ENCODE data around the gene CACNA1I.
"Not testable (repeated sequence)": the region's sequence is repeated elsewhere in the genome, so short reads cannot be mapped to it uniquely, and the experiment has no call there.

The CACNA1I gene

DNA sequence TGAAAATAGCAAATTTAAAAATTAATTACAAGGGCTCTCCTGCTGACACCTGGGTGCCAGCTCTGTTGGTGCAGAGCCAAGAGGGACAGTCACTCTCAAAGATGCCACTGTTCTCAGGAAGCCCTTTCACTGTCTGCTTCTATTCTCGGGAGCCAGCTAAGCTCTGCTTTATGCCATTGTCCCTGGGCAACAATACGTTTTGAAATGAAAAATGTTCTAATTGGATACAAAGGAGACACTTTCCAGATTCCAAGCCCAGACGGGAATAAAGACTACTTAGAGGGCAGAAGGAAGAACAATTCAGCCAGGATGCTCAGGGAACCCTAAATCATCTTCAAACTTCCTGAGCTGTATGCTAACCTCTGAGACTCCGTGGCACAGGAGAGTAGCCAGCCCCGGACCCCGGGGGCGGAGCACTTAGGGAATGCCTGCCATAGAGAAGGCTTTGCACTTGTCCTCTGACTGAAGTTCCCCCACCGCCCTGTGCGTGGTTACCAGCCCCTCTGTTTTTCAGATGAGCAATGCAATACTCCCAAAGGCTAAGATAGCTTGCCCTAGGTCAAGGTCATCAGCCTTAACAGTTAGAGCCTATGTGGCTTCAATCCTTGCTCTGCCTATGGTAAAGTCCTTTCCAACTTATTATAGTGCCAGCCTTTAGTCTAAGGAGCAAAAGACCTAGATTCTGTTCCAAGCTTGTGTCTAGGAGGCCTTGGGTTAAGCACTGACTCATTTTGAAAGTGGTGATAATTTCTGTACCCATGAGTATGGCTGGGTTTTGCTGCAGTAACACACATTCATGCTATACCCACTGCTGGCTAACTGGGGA lies 150.9 kb downstream of the CACNA1I start:
- DNase-seq (ENCODE audit: low spot score): no peak

DNA sequence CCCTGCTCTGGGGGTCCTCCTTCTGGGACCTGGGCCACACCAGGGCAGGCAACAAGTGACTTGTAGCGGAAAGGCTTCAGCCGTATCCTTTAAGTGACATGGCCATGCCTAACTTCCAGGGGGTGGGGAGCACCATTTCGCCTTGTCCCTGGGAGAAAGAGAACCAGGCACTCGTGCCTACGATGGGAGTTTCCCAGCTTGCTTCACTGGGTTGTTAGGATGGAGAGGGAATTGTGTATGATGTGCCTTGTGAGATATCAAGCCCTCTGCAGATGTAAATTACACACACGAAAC lies 151.4 kb downstream of the CACNA1I start:
- DNase-seq (ENCODE audit: low spot score): no peak

DNA sequence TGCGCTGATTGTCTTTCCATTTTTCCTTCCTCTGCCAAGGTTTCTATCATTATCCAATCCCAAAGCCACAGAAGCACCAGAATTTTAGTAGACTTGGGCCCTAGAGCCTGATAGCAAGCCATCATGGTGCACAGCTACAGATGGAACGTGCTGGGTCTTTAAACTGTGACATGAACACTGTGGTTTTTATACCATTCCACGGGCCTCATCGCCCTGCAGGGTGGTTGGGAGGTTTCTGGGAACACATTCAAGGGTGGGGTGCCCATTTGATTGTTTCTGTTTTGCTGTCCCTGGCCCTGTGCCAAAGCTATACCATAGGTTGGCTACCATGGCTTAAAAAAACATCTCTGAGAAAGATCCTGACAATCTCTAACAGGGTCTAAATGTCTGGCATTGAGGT lies 151.9 kb downstream of the CACNA1I start:
- DNase-seq (ENCODE audit: low spot score): no peak

- no peak for DNase-seq (ENCODE audit: low spot score)
Observed at GRCh38 chr22:39723463-39723862, 152.9 kb downstream of the CACNA1I start.

DNA sequence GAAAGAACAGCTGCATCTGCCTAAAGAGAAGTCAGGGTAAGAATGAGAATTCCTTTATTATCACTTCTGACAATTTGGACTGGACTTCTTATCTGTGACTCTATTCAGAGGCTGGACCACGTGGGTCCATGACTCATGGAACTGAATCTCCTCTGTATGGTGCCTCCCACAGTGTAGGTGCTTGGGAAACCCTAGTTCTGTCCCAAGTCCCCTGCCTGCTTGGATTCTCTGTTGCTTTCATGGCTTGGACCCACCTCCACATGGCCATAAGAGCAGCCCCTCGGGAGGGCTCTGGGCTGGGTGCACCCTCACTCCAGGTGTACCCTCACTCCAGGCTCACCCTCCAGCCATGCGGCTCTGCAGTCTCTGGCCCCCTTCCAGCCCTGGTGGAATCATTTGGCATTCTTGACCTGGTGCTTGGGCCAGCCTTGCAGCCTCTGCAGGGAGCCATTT lies 153.4 kb downstream of the CACNA1I start:
- peak; percentile 40 for DNase-seq (ENCODE audit: low spot score)

DNA sequence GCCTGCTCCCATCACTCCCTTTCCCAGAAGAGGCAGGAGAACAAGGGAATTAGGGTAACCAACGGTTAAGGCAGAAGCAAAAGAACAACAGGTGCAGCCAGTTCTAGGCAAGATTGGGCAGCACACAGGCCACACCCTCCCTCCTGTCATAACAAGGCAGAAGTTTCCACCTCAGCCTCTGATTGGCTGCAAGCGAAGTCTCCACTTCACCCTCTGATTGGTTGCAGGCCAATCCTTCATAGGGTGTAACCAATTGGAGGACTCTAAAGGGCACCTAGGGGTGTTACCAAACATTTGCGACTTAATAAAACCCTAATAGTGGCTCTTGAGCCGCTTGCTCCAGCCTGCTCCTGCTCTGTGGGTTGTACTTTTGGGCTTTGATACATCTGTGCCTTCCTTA lies 153.8 kb downstream of the CACNA1I start:
- no peak for DNase-seq (ENCODE audit: low spot score)

DNA sequence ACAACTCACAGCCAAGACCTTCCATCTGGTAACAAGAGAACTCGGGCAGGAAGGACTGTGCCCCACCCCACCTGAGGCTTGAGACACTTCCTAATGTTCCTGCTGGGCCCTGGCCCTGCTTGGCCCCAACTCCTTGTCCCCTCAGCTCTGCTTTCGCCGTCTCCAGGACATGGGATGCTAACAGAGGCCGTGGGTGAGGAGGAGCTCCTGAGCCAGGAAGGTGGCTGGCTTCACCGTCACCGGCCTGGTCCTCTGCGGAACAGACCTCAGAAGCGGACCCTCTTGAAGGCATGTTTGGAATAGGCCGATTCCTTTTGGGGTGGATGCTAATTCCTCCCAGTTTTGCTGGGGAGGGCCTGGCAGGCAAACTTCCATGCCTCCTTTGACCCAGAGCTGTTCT lies 154.3 kb downstream of the CACNA1I start:
- no peak for DNase-seq (ENCODE audit: low spot score)

DNA sequence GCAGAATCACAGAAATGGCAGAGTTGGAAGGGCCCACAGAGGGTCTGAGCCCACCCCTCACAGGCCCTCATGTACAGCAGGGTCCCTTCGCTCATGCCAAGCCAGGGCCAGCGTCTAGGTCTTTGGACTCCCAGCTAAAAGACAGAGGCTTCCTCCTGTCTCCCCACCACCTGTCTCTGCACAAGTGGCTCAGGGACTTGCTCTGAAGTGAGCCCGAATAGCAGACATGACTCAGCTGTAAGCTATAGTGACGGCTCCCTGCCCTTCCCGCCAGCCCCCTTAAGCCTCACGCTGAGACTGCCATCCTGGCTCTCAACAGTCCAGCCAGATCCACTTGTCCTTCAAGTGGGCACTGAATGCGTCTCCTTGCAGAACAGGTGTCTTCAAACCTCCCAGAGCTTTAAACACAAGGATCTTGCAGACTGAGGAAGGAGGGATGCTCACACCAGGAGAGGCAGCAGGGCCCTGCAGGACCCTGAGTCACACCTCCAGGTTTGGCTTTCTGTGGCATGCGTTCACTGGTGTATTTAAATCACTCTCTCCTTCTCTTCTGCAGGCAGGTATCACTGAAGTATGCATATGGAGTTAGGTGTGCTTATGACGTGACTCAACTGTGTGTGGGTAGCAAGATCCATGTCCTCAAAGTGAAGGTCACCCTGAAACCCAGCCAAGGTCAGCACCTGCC lies 154.9 kb downstream of the CACNA1I start:
- no peak for DNase-seq (ENCODE audit: low spot score)

DNA sequence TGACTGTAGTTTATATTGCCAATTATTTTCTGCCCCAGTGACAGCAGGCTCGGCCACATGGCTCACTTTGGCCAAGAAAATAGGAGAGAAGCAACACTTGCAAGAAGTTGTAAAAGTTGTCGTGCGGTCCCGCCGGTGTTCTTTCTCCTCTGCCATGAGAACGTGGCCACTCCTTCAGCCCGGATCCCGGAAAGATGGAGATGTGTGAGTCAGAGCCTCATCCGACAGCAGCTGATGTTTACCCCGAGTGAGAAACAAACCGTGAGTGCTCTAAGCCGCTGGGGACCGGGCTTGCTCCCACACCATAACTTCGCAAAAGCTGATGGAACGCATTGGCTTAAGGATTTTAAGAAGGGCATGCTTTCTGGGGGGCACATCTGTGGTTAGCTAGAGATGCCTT lies 157.0 kb downstream of the CACNA1I start:
- no peak for DNase-seq (ENCODE audit: low spot score)

DNA sequence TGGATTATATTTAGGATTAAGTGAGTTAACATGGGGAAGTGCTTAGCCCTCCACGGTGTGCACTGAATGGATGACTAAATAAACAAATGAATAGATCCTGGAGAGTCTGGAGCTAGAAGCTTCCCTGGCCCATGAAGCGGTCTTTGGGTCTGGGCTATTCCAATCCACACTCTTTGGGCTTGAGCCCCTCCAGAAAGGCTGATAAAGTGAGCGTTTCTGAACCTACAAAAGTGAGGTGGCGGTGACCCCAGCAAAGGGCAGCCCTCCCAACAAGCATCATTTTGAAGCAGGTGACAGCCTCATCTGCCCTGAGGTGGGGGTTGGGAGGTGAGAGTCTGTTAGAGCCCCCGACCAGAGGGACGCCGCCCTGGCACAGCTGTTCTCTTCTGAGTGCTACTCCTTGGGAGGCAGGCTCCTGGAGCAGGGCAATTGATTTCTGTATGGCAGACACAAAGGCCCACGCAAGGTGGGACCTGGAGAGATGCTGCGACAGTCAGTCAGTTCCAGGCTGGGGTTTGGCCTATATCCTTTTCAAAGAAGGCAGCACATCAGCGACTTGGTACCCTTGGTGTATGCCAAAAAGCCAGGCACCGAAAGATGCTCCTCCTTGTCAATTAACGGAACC lies 157.8 kb downstream of the CACNA1I start:
- DNase-seq (ENCODE audit: low spot score): no peak

DNA sequence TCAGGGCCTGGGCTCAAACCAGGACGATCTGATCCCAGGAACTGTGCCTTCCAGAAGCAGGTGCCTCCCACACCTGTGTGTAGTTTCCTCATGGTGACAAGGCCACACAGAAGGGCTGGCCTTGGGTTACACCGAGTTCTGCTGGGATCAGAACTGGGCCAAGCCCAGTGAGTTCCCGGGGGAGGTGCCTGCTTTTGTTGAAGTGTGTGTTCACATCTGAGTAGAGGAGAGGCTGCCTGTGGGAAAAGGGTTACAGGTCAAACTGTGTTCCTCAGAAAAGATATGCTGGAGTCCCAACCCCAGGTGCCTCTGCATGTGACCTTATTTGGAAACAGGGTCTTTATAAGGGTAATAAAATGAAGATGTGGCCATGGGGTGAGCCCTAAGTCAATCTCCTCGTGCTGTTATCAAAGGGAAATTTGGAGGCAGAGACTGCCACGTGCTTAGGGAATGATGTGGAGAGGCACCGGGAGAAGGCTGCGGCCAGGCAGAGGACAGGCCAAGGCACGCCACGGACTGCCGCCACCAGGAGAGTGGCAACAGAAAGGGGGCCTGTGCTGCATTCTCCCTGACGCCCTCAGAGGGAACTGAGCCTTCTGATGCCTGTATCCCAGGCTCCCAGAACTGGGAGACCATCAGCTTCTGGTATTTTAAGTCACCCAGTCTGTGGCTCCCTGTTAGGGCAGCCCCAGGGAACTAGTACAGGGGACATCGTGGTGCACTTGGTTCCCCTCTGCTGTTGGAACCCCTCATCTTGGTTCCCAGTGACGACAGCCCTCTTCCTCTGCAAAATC lies 158.8 kb downstream of the CACNA1I start:
- no peak for DNase-seq (ENCODE audit: low spot score)

DNA sequence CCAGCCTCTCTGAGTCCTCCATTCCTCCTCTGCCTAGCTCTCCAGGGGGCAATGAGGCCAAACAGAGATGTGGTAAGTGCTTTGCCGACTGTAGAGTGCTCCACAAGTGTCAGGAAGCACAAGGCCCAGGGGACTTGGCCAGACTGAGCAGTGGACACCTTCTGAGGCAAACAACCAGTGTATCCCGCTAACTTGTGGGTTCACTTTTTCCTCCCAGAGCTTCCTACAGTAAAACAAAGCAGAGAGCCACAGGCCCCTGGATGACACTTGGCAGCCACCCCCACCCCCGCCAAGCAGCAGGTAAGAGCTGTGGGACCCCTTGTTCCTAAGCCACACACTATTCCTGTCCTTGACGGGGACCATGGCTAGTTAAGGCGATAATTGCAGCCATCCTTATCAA lies 160.9 kb downstream of the CACNA1I start:
- no peak for DNase-seq (ENCODE audit: low spot score)

- no peak for DNase-seq (ENCODE audit: low spot score)
Observed at GRCh38 chr22:39731881-39732555, 161.5 kb downstream of the CACNA1I start.

- DNase-seq (ENCODE audit: low spot score): no peak
Observed at GRCh38 chr22:39732625-39733024, 162.1 kb downstream of the CACNA1I start.

DNA sequence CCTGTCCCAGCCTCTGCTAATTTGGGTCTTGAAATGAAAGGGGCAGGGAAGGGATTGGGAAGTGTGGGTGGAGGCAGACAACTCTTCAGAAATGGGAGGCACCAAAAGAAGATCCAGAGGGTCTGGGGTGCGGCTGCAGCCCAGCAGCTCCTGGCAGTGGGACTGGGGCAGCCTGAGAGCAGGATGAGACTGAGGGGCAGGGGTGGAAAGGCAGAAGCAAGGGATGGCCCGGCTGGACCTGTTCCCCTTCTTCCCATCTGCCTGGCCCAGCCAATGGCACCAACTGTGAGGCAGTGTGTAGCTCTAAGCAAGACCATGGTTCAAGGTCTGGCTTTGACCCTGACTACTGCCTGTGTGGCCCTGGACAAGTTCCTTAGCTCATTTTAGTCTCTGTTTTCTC lies 162.6 kb downstream of the CACNA1I start:
- DNase-seq (ENCODE audit: low spot score): no peak

GRCh38 chr22:39734046-39734445 lies 163.5 kb downstream of the CACNA1I start:
- not testable (repeated sequence) for DNase-seq (ENCODE audit: low spot score)

DNA sequence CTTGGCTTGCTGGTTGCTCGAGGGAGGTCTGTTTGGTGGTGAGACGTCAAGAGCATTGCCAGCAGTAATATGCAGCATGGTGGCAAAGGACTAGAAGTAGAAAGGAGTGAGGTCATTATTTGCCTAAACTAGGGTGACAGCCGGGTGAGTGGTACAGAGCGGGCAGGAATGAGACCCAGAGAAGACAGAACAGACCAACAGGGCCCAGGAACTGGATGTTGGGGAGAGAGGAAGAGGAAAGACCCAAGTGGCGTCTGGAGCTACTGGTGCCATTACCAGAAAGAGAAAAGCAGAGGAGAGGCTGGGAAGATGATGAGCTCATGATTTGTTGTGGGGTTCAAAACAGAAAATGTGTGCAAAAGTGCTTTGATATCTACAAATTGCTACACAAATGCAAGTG lies 164.3 kb downstream of the CACNA1I start:
- DNase-seq (ENCODE audit: low spot score): no peak

- DNase-seq (ENCODE audit: low spot score): no peak
Observed at GRCh38 chr22:39735776-39736175, 165.2 kb downstream of the CACNA1I start.

- no peak for DNase-seq (ENCODE audit: low spot score)
Observed at GRCh38 chr22:39738746-39739145, 168.2 kb downstream of the CACNA1I start.
